ENCODE measurements around the gene TSC2.

DNA sequence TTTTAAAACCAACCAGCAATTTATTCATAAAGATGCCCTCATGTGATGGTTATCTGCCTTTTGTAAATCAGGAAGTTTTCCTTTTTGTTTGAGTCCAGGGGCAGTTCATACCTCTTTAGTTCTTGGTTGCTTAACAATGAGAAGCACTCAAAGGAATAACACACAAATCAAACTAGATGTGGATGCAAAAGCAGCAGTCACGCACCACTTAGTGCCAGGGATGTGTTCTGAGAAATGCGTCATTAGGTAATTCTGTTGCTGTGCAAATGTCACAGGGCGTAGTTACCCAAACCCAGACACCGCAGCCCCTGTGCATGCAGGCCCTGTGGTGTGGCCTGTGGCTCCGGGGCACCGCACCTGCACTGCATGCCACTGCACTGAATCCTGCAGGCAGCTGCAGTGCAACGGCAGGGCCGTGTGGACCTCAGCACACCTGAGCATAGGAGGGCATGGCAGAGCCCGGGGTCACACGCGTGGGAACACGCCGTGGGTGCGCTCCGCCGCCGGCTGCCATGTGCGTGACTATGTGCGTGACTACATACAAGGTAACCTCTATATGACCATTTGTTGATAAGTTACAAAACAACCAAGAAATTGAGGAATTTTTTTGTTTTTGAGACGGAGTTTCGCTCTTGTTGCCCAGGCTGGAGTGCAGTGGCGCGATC, 48.3 kb downstream of the TSC2 start:
- TF ChIP-seq, protein P1, sequence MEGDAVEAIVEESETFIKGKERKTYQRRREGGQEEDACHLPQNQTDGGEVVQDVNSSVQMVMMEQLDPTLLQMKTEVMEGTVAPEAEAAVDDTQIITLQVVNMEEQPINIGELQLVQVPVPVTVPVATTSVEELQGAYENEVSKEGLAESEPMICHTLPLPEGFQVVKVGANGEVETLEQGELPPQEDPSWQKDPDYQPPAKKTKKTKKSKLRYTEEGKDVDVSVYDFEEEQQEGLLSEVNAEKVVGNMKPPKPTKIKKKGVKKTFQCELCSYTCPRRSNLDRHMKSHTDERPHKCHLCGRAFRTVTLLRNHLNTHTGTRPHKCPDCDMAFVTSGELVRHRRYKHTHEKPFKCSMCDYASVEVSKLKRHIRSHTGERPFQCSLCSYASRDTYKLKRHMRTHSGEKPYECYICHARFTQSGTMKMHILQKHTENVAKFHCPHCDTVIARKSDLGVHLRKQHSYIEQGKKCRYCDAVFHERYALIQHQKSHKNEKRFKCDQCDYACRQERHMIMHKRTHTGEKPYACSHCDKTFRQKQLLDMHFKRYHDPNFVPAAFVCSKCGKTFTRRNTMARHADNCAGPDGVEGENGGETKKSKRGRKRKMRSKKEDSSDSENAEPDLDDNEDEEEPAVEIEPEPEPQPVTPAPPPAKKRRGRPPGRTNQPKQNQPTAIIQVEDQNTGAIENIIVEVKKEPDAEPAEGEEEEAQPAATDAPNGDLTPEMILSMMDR (IDR thresholded peaks at IDR 0.05; ENCODE audit: low read depth, low read length, missing input control) = no peak
- TF ChIP-seq, protein P2, sequence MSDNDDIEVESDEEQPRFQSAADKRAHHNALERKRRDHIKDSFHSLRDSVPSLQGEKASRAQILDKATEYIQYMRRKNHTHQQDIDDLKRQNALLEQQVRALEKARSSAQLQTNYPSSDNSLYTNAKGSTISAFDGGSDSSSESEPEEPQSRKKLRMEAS (IDR thresholded peaks at IDR 0.05) = no peak
- TF ChIP-seq, protein P3, sequence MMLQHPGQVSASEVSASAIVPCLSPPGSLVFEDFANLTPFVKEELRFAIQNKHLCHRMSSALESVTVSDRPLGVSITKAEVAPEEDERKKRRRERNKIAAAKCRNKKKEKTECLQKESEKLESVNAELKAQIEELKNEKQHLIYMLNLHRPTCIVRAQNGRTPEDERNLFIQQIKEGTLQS (IDR thresholded peaks at IDR 0.05) = no peak
- TF ChIP-seq, protein P4, sequence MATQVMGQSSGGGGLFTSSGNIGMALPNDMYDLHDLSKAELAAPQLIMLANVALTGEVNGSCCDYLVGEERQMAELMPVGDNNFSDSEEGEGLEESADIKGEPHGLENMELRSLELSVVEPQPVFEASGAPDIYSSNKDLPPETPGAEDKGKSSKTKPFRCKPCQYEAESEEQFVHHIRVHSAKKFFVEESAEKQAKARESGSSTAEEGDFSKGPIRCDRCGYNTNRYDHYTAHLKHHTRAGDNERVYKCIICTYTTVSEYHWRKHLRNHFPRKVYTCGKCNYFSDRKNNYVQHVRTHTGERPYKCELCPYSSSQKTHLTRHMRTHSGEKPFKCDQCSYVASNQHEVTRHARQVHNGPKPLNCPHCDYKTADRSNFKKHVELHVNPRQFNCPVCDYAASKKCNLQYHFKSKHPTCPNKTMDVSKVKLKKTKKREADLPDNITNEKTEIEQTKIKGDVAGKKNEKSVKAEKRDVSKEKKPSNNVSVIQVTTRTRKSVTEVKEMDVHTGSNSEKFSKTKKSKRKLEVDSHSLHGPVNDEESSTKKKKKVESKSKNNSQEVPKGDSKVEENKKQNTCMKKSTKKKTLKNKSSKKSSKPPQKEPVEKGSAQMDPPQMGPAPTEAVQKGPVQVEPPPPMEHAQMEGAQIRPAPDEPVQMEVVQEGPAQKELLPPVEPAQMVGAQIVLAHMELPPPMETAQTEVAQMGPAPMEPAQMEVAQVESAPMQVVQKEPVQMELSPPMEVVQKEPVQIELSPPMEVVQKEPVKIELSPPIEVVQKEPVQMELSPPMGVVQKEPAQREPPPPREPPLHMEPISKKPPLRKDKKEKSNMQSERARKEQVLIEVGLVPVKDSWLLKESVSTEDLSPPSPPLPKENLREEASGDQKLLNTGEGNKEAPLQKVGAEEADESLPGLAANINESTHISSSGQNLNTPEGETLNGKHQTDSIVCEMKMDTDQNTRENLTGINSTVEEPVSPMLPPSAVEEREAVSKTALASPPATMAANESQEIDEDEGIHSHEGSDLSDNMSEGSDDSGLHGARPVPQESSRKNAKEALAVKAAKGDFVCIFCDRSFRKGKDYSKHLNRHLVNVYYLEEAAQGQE (IDR thresholded peaks at IDR 0.05) = no peak

Data from liver (tissue), 3 donors.